ENCODE measurements around the gene VRK3.
"Not testable (repeated sequence)": the region's sequence is repeated elsewhere in the genome, so short reads cannot be mapped to it uniquely, and the experiment has no call there.

The VRK3 gene

DNA sequence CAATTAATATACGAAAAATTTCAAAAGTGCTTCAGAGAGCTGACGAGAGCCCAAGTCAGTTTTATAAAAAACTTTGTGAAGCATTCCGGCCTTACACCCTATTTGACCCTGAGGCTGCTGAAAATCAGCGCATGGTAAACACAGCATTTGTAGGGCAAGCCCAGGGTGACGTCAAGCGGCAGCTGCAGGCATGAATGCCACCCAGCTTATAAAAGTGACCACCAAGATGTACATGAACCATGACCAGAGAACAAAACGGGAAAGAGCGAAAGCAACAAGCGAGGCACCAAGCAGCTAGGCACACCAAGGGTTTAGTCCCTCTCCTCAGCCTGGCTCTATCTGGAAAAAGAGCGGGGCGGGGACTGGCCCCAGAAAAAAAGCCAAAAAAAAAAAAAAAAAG lies 70.2 kb downstream of the VRK3 start:
- DNase-seq (ENCODE audit: low read depth), result no peak

DNA sequence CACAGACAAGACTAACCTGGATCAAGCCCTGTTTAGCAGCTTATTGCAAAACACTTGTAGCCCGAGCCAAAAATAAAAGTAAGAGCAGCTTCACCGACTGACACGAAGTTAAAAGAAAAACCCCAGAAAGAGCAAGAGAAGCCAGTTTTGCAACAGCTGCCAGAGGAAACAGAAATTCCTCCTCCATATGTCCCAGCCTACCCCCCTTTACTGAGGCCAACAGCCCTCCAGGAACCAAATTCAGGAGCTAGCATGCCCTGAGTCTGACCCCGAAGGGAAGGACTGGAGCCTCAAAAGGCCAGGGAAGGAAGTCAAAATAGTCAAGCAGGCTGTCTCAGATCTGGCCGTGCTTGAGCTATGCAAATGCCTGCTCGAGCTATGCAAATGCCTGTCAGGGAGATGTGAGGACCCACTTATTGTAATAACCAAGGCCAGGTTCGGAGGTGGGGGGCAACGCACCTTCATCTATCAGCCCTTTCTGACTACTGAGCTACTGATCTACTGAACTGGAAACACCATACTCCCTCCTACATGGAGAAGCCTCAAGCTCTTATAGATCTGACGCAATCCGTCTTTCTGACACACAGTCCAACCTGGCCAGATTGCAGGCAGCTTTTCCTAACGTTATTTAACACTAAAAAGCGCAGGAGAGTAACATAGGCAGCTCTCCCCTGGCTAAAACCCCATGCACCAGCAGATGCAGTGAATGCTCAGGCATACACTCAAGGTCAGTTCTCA lies 70.9 kb downstream of the VRK3 start:
- no peak for DNase-seq (ENCODE audit: low read depth)

DNA sequence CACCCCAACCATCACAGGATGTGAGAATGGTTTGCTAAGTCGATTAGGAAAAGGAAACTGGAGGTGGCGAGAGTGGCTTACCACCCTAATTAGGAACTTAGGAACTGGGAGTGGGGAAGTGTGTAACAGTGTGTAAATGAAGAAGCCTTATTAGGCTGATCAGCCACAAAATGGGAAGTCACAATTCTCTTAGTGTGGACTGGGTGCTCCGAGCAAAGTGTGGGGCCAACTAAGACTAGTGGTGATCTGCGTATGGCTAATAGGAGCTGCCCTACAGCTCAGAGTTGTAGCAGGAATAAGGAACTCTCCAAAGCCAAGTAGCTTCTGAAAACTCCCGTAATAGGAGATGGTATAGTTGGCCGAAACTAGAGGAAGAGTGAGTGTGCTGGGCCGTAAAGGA lies 71.8 kb downstream of the VRK3 start:
- DNase-seq (ENCODE audit: low read depth), result no peak

DNA sequence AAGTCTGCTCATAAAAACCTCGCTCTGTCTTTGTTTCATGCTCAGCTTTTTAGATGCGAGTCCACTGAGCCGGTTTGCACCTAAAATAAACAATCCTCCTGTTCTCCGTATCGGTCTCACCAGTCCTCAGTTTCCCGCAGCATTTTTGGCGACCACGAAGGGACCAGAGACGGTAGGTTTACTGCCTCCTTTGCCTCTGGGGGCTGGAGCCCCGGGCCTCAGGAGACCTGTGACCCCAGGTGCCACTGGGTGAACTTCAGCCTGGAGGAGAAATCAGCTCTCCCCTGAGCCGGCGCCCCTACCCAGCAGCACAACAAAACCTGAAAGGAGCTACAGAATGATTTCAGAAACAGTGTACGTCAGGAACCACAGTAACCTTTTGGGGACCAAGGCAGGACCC lies 72.3 kb downstream of the VRK3 start:
- no peak for DNase-seq (ENCODE audit: low read depth)

DNA sequence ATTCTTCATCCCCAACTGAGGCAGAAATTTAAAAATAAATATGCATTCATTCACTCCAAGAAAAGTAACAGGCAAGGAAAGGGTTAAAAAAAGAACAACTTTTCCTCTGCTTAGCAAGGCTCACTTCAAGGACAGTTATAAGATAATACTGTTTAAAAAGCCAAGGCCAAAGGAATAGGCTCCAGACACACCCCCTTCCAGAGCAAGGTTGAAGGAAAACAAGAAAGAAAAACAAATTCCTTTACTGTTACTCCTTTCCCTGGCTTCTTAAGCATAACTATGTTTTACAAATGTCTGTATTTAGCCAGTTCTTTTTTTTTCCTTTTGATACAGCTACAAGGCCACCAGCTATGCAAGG lies 72.7 kb downstream of the VRK3 start:
- no peak for DNase-seq (ENCODE audit: low read depth)

DNA sequence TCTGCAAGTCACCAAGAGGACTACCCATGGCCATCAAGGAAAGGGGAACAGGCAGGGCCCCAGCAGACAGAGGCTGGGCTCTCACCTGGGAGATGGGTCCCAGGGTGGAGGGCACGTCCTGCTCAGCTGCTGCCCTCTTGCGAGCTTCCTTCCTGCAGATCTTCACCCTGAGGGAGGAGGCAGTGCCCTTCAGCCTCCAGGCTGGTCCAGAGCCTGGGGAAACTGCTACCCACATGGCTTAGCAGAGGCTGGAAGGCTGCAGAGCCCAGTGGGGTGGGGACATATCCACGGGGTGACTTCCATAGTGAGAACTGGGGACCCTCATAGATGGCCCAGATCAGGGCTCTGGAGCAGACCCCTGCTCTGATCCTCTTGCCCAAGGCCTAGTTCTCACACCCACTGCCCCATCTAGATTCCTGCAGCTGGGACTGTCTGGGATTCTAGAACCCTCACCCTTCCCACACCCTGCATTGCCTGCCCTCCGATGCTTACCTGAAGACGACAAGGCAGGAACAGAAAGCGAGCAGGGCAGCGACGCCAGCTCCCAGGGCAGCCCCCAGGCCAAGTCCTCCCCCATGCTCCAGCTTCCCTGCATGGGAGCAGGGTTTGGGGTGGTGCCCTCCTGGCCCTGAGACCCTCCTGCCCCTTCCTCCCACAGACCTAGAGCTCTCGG lies 73.2 kb downstream of the VRK3 start:
- no peak for DNase-seq (ENCODE audit: low read depth)

DNA sequence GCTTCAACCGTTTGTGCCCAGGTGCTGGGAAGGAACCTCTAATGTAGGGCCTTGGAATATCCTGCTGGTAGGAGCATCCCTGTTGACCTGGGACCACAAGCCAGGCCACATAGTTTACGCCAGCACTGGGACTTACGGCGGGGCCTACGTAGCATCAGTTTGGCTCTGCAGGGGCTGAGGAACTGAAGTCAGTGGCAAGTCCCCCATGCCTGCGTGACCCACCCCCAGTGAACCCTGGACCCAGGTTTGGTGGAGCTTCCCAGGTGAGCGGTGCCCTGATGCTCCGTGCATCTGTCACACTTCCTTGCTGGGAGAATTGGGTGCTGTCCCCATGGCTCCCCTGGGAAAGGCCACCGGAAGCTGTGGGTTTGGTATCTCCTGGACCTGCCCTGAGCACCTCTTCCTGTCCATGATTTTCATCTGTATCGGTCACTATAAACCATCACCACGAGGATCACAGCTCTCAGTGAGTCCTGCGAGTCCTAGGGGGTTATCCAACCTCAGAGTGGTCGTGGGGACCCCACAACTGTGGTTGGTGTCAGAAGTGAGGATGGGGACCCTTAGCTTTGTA lies 74.1 kb downstream of the VRK3 start:
- no peak for DNase-seq (ENCODE audit: low read depth)

DNA sequence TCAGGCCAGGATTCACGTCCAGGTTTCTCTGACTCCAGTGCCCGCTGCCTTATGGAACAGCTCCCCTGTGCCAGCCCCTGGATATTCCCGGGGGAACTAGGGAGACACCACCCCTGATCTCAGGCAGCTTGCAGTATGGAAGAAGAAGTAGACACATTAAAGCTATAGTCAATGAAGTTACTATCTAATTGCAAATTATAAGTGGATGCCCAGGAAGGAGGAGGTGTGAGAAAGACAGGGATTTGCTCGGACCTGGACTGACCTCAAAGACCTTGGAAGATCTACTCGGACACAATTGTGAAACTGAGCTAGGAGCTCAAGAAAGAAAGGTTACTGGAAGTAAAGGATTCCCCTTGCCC lies 74.6 kb downstream of the VRK3 start:
- no peak for DNase-seq (ENCODE audit: low read depth)

DNA sequence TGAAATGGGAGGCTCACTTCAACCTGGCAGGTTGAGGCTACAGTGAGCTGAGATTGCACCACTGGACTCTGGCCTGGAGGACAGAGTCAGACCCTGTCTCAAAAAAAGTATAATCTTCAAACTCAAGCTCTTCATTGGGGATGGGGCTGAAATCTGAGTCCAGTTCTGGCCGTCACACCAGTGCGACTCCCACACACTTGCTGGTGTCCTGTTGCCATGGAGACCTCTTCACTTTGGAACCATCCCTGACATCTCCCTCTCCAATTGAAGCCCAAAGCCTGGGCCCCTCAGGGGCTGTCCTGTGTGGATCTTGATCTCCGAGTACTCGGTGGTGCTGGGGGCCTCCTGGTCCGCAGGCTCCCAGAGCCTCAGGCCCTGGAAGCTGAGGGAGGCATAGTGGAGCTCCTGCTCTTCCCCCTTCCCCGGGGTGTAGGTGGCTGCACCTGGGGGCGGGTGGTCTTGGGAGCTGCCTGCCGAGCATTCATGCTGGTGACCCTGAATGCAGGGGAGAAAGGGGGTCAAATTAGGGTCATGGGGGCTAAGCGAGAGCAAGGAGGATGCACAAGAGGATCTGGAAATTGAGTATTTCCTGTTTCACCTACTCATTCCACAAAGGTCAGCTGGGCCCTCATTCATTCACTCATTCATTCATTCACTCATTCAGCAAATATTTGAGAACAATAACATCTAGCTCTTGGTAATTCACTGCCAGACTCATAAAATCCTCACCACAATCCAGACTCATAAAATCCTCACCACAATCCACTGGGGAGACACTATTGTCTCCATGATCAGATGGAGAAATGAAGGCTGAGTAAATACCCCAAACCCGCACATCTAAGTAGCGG lies 75.2 kb downstream of the VRK3 start:
- no peak for DNase-seq (ENCODE audit: low read depth)

DNA sequence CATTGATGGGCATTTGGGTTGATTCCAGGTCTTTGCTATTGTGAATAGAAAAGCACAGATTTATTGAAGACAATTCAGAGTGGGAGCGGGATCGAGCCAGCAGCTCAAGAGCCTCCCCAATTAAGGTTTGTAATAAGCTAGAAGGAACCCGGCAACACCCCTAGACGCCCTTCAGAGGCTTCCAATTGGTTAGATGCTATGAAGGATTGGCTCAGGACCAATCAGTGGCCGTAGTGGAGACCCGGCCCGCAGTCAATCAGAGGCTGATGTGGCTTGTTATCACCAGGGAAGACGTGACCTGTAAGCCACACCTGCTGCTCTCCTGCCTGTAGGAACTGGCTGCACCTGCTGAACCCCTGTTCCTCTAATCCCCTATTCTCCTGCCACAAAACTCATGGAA lies 78.8 kb downstream of the VRK3 start:
- no peak for DNase-seq (ENCODE audit: low read depth)

DNA sequence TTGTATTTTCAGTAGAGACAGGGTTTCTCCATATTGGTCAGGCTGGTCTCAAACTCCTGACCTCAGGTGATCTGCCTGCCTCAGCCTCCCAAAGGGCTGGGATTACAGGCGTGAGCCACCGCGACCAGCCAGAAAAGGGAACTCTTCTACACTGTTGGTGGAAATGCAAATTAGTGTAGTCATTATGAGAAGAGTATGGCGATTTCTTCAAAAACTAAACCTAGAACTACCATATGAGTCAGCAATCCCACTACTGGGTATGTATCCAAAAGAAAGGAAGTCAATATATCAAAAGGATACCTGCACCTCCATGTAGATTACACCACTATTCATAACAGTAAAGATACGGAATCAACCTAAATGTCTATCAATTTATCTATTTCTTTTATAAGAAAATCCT lies 80.6 kb downstream of the VRK3 start:
- not testable (repeated sequence) for DNase-seq (ENCODE audit: low read depth)

DNA sequence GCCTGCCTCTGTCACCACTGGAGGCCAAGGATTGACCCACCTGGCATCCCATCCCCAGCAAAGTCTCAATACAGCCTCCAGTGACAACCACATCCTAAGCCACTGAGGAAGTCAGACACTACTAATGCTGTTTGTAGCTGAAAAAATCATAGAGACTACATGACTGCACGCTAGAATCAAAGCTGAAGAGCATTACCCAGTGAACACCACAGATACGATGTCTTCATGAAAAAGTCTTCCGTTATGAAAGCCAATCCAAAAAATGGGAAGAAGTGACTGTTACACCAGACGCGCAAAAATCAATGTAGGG lies 84.7 kb downstream of the VRK3 start:
- DNase-seq (ENCODE audit: low read depth), result no peak

DNA sequence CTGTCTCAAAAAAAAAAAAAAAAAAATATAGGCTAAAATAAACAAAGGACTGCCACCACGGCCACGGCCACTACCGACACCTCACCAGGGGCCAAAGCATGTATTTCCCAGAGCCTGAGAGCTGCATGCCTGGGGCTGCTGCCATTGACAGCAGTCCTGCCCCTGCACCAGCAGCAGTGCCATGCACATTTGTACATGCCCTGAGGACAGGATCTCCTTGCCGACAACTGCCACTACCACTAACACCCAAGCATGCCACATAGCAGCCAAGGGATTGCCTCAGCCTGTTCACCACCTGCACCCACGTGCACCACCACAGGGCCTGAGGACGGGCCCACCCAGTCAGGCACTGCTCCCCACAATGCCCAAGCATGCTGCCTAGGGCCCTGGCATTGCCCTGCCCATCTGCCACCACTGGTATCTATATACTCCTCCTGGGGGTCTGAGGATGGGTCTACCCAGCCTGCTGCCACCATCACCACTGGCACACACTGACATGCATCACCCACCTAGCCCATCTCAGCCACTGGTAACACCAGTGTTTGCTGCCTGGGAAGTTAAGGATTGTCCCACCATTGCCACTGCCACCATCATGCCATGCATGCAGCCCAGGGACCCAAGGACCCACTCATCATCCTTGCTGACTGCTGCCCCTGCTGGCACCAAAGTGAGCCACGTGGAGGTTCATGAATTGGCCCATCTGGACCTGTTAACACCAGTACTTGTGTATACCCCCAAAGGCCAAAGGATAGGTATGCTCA lies 85.3 kb downstream of the VRK3 start:
- no peak for DNase-seq (ENCODE audit: low read depth)

DNA sequence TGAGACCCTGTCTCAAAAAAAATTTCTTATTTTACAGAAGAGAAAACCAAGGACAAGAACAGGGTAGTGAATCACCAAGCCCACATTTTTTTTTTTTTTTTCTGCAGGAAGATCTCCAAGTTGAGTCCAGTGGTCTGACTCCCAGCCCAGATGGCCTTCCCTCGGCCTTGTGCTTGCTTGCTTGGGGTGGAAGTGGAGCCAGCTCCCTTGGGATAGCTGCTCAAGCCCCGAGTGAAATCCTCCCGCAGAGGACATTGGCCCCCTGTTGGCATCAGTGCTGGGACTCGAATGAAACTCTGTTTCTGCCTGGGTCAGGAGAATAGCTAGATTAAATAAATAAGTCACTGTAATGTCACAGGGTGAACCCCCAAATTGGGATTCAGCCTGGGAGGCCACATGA lies 86.5 kb downstream of the VRK3 start:
- DNase-seq (ENCODE audit: low read depth), result no peak

DNA sequence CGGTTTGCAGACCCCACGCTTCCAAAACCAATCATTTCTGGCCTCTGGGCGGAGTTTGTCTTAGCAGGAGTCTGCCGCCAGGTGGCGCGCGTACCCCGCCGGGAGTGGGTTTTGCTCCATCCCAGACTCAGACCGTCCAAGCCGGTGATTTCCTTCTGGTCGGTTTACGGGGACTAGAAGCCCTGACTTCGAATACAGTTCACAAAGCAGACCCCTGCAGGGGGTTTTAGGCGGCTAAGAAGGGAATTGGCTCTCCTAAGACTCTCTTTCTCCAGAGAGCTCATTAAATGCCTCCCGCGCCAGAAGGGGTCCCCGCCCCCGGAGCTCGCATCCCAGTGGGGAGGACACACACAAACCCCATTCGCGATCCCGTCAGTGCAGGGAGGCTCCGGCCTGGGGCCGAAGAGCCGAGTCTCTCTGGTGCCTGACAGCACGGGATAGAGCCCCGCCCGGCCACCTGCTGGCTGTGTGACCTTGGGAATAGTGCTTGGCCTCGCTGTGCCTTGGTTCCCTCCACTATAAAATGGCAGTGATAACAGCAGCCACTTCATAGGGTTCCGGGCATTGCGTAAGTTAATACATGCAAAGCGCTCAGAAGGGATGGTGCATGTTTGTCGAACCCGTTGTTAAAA lies 87.3 kb downstream of the VRK3 start:
- peak; percentile 72 for DNase-seq (ENCODE audit: low read depth)

DNA sequence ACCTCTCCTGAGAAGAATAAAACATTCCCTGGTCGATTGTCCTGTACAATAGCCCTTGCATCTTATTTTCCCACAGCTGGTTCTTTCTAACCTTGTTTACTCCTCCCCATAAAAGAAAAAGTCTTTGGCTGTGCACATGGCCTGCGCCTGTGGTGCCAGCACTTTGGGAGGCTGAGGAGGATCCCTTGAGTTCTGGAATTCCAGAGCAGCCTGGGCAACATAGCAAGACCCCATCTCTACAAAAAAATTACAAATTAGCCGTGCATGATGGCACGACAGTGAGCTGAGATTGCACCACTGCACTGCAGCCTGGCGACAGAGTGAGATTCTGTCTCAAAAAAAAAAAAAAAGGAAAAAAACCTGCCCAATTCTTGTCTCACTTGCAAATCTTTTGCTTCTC lies 88.6 kb downstream of the VRK3 start:
- no peak for DNase-seq (ENCODE audit: low read depth)

DNA sequence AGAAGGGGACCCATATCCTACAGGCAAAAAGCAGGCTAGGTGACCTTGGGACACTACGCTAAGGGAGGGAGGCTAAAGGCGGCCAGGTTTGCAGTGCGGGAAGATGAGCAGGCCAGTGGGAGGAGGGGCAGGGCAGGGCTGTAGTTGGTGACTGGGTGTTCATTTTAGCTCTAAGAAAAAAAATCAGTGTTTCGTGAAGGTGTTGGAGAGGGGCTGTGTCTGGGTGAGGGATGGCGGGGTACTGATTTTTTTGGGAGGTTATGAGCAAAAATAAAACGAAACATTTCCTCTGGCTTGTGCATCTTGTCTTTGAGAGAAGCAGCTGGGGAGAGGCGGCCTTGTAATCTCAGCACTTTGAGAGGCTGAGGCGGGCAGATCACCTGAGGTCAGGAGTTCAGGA lies 91.5 kb downstream of the VRK3 start:
- no peak for DNase-seq (ENCODE audit: low read depth)

DNA sequence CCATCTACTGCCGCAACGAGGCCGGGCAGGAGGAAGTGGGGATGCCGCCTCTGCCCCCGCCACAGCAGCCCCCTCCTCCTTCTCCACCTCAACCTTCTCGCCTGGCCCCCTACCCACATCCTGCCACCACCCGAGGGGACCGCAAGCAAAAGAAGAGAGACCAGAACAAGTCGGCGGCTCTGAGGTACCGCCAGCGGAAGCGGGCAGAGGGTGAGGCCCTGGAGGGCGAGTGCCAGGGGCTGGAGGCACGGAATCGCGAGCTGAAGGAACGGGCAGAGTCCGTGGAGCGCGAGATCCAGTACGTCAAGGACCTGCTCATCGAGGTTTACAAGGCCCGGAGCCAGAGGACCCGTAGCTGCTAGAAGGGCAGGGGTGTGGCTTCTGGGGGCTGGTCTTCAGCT lies 92.4 kb downstream of the VRK3 start:
- DNase-seq (ENCODE audit: low read depth), result peak; percentile 11

DNA sequence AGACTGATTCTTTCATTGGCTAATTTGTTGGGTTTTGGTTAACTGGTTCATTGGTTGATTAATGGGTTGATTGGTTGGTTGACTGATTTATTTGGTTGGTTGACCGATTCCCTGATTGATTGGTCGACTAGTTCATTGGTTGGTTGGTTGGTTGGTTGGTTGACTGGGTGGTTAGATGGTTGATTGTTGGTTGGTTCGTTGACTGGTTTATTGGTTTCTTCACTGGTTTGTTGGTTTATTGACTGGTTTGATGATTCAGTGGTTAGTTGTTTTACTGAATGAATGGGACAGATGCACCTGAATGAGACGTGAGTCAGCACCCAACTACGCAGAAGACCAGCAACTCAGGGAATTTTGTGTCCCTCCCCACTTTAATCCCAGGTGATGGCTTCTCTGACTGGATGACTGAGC lies 93.1 kb downstream of the VRK3 start:
- DNase-seq (ENCODE audit: low read depth), result no peak

DNA sequence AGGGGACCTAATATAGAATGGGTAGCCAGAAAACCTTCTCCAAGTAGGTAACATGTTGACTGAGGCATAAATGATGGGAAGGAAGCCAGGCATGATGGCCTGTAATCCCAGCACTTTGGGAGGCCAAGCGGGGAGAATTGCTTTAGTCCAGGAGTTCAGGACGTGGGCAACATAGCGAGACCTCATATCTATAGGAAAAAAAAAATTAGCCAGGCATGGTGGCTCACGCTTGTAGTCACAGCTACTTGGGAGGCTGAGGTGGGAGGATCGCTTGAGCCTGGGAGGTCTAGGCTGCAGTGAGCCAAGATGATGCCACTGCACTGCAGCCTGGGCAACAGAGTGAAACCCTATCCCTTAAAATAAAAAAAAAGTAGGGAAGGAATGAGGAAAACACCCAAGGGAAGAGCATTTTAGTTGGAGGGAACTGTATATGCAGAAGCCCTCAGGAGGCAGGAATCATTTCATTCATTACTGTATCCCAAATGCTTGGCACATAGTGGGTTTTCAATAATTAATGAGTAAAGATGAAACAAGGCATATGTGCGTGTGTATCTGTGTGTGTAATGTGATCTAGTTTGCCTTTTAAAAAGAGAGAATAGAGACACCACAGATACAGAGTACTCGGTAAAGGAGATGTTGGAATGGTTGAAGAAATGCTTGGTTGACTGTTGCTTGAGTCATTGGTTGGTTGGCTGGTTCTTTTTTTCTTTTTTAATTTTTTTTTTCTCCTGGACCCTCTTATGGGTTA lies 93.7 kb downstream of the VRK3 start:
- DNase-seq (ENCODE audit: low read depth), result no peak

DNA sequence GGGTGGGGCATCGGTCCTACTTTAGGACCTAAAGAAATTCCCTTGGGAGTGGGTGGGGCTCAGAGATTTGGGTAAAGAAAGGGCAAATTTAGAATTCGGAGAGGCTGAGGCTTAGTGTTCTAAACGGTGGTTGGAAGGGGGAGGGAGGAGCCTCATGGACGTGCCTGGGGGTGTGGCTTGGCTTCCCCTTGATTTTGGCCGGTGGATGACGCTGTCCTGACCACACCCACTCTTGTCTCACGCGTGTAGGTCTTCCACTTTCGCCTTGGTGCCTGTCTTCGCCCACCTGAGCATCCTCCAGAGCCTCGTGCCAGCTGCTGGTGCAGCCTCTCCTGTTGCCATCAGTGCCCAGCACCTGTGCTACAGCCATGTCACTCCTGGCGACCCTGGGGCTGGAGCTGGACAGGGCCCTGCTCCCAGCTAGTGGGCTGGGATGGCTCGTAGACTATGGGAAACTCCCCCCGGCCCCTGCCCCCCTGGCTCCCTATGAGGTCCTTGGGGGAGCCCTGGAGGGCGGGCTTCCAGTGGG lies 94.6 kb downstream of the VRK3 start:
- no peak for DNase-seq (ENCODE audit: low read depth)
